GM18861 (cell line): ENCODE data around the gene MYADM.

Source experiments
- ATAC-seq: cut with Tn5 transposase; IDR thresholded peaks from one replicate; pipeline ENCODE4 v1.9.1; 2021; ENCODE audit not compliant: unreplicated experiment

MYADM gene

GRCh38 chr19:53883231-53883661, 15.6 kb downstream of the MYADM start:
- no peak for ATAC-seq

- ATAC-seq: no peak
Observed at GRCh38 chr19:53883741-53884140, 16.1 kb downstream of the MYADM start.

GRCh38 chr19:53884256-53884655, 16.6 kb downstream of the MYADM start:
- ATAC-seq: no peak

- ATAC-seq: no peak
Observed at GRCh38 chr19:53885036-53885435, 17.4 kb downstream of the MYADM start.

GRCh38 chr19:53892301-53892980, 24.8 kb downstream of the MYADM start:
- no peak for ATAC-seq

- no peak for ATAC-seq
Observed at GRCh38 chr19:53892981-53893325, 25.3 kb downstream of the MYADM start.

GRCh38 chr19:53894707-53895106, 27.0 kb downstream of the MYADM start:
- no peak for ATAC-seq

- no peak for ATAC-seq
Observed at GRCh38 chr19:53896682-53897081, 29.0 kb downstream of the MYADM start.

GRCh38 chr19:53897459-53897858, 29.8 kb downstream of the MYADM start:
- ATAC-seq: no peak

GRCh38 chr19:53898166-53898565, 30.5 kb downstream of the MYADM start:
- no peak for ATAC-seq

- no peak for ATAC-seq
Observed at GRCh38 chr19:53898636-53899341, 31.1 kb downstream of the MYADM start.

GRCh38 chr19:53900191-53900860, 32.6 kb downstream of the MYADM start:
- no peak for ATAC-seq

- ATAC-seq: no peak
Observed at GRCh38 chr19:53903055-53903680, 35.5 kb downstream of the MYADM start.

GRCh38 chr19:53904909-53905308, 37.2 kb downstream of the MYADM start:
- ATAC-seq: no peak

GRCh38 chr19:53905787-53906186, 38.1 kb downstream of the MYADM start:
- no peak for ATAC-seq

GRCh38 chr19:53906211-53907192, 38.8 kb downstream of the MYADM start:
- ATAC-seq: no peak

- no peak for ATAC-seq
Observed at GRCh38 chr19:53907193-53907581, 39.5 kb downstream of the MYADM start.

GRCh38 chr19:53907690-53908089, 40.0 kb downstream of the MYADM start:
- ATAC-seq: no peak

- ATAC-seq: no peak
Observed at GRCh38 chr19:53908106-53908934, 40.6 kb downstream of the MYADM start.

GRCh38 chr19:53908935-53909415, 41.3 kb downstream of the MYADM start, which contains the start of gene CACNG7:
TSS of gene CACNG7 (plus strand) at chr19:53909278. CDS start at chr19:53912832, 3,554 bp downstream.
- ATAC-seq: no peak
